GM21367 (cell line): ENCODE results near the gene LMNB1.

Source experiments
- ATAC-seq: cut with Tn5 transposase; IDR thresholded peaks from one replicate; pipeline ENCODE4 v1.9.1; 2021; ENCODE audit not compliant: unreplicated experiment

LMNB1 gene

DNA sequence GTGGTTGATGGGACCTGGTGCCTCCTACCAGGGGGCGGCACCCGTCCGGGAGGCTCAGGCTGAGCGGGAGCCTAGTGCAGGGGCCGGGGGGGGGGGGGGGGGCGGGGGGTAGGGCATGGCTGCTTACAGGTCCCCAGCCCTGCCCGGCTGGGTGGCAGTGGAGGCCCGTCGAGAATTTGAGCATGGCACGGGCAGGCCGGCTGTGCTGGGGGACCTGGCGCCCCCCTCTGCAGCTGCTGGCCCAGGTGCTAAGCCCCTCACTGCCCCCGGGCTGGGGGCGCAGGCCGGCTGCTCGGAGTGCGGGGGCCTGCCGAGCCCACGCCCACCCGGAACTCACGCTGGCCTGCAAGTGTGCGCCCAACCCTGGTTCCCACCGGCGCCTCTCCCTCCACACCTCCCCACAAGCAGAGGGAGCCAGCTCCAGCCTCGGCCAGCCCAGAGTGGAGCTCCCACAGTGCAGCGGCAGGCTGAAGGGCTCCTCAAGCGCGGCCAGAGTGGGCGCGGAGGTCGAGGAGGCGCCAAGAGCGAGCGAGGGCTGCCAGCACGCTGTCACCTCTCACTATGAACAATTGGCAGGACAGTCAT is 77.7 kb downstream of the LMNB1 start:
- no peak for ATAC-seq

DNA sequence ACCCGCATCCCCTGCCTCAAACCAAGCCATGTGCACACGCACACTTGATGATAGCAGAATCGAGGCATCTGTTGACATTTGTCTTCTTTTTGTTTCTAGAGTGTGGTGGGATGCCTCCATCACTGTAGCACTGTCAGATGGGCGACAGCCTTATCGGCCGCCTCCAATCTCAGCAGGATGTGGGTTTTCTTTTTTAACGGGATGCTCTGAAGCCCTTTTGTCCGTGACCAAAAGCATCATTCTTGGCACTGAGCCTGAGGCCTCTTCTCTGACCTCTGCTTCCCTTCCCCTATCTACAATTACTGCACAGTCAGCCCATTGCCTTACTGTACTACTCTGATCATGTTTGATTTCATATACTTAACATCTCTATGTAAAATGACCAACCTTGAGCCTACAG is 78.3 kb downstream of the LMNB1 start:
- no peak for ATAC-seq

DNA sequence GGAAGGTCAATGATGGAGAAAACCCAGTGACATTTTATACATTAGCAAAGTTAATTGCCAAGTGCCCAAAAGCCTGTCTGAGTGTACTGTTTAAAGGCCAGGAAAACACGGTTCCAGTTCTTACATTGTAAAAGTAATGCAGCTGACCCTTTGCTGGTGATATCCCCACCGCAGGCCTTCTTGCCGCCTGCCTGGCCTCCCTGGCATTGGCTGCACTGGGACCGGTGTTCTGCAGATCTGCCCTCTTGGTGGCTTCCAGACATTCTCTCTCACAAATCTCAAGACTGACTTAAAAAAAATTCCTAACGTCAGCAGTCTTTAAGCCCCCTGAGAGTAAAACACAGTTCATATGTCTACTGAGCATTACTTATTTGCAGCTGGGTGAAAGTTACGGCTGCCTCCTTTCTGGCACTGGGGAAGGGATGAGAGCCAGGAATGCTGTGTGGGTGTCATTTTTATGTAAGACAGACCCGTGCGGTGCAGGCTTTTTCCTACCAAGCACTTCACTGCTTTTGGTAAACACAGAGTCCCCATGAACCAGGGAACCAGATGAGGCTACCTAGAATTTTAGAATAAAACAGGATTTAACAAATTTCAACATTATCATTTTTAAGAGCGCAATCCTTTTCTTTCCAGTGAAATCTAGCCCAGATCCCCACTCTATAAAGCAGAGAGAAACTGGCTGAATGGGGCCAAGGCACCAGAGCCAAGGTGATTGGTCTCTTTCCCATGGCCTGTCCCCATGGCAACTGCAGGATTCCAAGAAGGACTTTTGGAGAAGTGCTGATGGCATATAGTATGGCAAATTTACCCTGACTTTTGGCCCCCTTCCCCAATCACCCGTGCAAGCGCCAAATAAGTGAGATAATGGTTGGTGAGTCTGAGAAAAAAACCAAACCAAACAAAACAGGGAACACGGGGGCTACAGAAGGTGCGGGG is 80.8 kb downstream of the LMNB1 start:
- ATAC-seq: no peak

DNA sequence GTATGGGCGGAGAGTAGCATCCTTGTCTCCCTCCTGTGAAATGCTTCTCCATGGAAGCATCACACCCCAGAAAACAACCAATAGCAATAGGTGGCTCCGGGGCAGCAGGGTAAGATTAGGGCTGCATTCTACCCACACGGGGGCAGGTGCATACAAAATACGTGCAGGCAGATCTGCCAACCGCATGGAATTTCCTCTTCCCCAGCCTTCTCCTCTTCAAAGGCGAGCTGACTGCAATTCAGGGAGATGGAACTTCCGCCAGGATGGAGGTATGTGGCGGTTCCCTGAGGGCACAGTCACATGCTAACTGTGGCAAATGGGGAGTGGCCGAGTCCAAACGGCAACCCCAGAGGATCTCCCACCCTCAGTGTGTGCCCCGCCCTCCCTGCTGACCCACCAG is 81.5 kb downstream of the LMNB1 start:
- ATAC-seq: no peak

DNA sequence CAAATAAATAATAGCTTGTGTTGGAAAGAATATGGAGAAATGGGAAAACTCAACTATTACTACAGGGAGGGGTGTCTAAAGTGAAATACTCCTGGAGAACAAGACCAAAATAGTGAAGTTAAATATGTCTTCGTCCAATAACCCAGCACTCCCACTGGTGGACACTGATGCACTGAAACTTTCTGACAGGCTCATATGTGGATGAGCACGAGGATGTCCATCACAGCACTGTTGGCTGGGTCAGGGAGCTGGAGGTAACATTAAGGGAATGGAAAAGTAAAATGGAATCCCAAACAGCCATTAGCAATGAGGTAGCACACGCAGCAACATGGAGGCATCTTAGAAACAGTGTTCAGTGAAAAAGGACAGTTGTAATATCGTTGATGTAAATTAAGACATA is 86.5 kb downstream of the LMNB1 start:
- ATAC-seq: no peak

DNA sequence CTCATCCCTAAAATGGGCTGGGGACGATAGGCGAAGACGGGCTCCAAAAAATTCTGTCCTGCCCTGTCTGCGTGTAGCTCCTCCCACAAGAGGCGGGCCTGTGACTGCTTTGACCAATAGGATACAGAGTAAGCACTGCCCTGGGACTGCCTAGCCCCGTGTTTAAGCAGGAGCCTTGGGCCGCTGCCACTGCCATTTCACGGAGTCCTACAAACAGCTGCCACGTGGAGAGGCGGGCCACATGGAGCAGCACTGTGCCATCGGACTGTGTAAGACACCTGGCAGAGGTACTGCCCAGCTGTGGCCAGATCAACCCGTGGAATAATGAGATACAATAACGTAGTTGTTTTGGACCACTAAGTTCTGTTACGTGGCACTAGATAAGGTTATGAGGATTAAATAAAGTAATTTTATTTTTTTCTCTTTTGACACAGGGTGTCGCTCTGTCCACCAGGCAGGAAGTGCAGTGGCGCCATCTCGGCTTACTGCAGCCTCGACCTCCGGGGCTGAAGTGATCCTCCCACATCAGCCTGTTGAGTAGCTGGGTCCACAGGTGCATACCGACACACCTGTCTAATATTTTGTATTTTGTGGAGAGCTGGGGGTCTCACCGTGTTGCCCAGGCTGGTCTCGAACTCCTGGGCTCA is 87.2 kb downstream of the LMNB1 start:
- ATAC-seq: no peak

DNA sequence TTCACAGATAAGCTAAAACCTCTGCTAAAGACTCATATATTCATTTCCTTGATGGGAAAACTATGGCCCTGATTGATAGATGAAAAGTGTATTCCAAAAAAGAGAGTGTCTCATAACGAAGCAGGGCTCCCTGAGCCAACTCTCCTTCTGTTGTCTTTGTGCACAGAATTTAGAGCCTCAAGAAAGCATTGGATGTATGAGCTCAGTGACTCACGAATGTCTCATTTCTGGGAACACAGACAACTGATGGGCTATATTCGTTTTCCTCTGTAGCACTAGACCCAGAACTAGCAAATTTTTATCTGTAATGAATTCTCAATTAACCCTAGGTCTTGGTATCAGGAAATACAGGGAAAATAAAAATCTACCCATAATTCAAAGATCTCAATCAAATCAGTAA is 88.4 kb downstream of the LMNB1 start:
- ATAC-seq: no peak

DNA sequence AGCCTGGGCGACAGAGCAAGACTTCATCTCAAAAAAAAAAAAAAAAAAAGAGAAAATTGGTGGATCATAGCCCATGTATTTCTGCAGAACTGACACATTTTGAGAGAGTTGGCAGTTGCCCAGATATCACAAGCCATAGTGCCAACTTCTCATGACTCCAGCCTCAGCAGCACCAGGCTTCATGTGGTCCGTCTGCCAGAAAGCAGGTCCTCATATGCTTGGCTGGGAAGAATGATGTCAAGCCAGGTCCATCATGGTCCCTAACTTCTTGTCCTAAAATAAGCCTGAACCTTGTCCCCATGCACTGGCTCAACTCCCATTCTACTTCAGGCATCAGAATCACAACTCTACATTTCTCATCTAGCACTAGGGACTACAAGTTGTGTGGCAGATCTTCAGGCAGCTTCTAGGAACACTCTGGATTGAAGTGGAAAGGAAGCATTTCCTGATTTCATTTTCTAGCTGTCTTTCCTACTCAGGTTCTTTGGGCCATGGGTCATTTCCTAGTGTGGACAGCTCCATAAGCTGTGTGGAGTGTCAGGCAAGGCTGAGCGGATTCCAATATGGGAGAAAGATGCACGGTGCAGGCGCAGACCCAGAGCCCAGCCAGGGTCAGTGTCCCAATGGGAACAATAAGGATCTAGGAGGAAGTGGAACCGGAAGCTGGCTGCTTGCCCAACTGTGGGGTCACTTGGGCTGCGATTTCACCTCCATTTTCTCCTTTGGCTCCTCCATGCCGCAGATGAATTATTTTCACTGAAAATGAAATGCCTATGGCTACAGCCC is 90.1 kb downstream of the LMNB1 start:
- ATAC-seq: no peak

DNA sequence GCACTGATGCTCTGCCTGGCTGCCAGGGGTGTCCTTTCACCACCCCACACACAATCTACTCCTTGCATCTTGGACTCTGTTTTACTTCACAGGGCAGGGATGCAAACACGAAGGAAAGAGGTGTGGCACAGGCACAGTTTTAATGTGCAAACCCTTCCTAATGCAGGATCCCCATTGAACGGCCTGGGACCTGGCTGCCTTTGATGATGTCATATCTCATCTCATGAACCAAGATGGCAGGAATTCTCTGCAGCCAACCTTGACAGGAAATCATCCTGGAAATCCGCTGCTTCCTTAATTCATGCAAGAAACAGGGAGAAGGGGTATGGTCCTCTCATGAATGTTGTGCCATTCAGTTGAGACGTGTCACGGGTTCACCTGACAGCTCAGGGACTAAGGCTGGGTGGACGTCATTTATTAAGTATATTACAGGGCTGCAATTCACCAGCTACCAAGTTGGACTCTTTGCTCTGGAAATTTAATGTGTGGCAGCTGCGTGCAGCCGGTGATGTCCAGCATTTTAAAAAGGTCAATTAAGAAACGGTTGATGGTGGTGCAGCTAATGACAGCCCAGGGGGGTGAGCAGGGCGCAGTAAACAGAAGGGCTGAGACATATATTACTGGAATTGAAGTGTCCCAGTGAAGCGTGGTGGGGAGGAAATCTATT is 91.5 kb downstream of the LMNB1 start:
- no peak for ATAC-seq

DNA sequence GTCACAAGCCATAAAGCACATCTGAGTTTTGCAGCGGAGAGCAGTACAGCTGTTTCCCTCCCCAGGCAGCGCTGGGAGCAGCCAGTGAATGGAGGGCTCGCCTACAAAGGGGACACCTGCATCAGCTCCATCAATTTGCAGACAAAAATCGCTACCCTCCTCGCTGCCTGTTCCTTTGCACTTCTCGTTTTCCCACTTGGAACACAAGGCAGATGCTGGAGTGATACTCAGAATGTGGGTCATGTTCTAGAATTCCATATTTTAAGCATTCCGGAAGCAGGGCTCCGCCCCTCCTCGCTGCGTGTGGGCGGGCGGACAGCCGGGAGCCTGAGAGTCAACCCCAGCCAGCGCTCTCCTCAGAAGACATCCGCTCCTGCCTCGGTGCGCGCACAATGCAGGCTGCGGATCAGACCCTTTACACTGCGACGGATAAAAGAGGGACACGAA is 92.1 kb downstream of the LMNB1 start:
- peak; percentile 83 for ATAC-seq

DNA sequence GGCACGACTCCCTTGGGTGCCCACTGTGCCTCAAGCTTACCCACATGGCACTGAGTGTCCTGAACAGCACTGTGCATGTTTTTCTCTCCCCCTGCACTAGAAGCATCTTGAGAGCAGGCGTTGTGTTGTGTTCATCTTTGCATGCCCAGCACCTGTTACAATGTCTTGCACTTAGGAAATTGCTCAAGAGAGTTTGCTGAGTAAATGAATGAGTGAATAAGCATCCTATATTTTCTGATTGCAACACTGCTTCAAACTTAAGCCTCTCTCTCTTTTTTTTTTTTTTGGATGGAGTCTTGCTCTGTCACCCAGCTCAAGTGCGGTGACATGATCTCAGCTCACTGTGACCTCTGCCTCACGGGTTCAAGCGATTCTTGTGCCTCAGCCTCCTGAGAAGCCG is 94.5 kb downstream of the LMNB1 start:
- ATAC-seq: no peak

DNA sequence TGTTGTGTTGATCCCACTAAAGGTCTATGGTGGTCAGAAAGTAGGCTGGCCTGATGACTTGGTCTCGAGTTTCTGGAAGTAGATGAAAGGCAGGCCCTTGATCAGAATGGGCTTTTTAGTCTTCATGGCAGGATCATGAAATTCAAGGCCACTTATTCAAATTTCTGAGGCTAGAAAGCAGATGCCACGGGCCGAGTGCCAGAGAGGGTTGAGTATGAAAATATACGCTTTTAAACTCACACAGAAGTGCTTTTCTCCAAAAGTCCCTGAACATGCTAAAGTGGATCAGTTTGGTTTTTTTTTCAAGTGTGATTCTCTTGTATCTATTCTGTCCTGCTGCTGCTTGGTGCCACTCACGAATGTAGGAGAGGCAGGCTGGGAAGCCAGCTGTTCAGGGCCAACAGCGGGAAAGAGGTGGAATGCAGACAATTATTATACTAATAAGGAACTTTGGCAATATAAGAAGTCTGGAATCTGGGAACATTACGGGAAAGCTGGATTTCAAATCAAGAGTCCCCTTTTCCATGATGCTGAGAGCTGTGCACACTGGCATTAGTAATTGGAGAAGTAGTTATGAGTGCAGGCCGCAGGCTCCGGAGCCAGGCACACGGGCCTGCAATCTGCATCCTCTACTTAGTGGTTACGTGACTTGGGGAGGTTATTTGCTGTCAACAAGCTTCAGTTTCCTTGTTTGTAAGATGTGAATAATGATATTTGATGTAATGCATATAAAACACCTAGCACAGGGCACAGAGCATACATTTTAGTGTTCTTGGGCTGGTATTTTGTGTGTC is 95.8 kb downstream of the LMNB1 start:
- no peak for ATAC-seq

DNA sequence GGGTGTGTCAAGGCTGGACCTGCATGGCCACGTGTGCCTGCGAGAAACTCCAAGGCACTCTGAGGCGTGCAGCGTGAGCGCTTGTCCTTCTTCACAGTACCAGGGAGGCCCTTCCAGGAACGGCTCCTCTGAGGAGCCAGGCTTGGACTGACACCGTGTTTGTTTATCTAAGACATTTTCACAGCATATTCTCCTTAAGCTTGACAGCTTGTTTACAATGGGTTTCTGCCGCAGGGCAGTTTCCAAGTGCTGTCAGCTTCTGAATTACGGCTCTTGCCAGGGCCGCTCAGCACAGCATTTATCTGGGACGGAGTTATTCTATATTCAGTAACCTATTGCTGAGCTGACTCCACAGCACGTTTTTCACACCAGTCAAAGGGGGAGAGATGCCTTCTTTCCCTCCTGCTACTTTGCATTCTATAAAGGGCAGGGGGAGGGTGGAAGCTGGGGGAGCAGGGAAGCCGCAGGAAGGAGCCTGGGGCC is 98.4 kb downstream of the LMNB1 start:
- no peak for ATAC-seq

DNA sequence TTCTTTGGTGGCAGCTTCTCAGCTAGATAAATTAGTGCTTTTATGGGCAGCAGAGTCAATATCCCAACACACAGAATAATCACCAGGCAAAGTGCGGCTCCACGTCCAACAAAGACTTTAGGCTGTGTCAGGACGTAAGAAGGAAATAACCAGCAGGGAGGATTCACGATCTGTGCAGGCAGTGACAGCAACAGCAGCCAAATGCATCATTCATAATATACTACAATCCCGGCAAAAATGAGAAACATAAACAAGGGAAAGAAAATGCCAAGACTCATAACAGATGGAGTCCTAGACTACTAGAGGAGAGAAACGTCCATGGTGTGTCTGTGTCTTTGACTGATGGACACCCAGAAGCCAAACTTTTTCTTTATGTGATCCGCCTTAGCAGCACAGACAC is 100.7 kb downstream of the LMNB1 start:
- no peak for ATAC-seq

DNA sequence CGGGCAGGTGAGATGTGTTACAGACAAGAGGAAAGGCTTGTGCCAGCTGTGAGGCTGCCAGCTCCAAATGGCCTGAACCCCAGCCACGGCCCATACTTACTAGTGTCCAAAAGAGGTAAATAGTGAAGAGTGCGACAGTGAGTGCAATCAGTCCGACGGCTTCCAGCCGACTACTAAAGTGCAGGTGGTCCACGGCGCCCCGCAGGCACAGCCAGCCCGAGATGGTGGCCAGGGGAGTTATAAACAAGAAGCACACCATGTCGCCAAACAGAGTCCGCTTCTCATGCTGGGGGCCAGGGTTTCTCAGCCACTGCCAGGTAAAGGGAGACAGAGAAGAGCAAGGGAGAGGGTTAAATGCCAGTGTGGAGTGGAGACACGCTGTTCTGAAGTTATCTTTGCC is 101.1 kb downstream of the LMNB1 start:
- no peak for ATAC-seq

DNA sequence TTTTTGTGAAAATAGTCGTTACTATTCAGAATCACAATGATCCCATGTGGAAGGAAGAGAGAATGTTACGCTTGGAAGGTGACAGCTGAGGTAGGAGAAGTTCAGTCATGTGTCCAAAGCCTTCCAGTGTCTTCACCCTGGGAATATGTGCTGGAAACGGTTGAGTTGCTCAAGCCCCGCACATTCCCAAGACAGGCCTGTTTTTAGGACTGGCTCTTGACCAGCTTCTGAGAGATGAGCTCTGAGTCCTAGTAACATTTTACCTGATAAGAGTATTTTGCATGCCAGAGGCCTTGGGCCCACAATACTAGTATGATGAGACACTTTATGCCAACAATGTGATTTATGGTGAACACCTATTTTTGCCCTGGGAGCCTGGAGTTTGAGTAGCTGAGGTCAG is 101.7 kb downstream of the LMNB1 start:
- no peak for ATAC-seq

DNA sequence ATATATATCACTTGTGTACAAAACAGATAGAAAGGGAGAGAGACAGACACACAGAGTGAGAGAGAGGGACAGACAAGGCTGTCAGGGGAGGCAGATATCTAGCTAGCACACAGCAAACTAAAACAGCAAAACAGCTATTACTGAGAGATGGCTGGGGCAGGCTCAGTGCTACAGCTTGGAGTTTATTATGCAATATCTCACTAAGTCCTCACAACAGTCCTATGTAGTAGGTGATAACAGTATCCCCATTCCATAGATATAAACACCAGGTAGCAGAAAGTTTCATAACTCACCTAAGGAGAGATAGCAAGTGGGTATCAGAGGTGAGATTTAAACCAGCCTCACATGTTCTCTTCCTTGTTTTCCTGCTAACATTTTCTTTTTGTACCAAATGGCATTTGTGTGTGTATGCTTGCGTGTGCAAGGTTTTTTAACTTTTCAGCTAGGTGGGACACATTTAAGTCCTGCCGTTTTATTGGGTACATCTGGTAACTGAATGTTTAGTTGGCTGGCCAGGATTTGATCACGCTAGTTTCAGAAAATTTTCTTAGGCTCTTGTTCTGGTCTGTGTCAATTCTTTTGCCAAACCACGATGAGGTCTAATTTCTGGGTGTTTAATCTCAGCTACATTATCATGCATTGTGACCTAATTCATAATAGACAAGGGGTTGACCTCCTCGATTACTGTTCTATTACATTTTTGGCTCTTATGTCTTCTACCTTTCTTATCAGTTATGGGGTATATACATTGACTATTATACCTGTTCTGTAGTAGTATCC is 105.1 kb downstream of the LMNB1 start:
- ATAC-seq: no peak

DNA sequence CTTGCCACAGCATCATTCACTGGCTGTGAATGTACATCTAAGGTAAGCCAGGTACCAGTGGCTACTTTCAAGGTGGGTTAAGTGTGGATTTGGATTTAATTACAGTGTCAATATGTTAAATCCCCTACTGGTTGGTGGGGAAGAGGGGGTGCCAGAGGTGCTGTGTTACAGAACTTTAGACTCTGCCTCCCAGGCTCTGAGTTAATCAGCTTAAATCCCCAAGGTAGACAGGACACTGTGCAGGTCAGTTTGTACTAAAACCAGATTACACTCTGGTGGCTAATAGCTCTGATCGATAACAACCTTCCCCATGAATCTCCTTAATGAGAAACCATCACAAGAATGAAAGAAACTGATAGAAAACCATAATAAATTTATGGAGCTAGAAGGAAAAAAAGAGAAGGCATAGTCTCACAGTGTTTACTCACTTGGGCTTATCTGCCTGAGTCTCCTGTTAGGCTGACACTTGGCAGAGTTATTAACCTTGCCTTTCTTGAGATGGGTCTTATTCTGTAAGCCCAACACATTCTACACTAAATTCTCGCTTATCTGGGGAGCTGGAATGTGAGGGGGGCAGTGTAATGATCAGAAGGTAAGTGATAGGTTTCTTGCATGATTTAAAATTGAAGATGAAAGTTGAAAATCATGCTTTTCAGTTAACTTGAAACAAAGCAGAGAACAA is 106.8 kb downstream of the LMNB1 start:
- ATAC-seq: no peak
